Measurements from ENCODE around the gene ANGPTL5.
"Not testable (repeated sequence)": the region's sequence is repeated elsewhere in the genome, so short reads cannot be mapped to it uniquely, and the experiment has no call there.

Gene ANGPTL5

DNA sequence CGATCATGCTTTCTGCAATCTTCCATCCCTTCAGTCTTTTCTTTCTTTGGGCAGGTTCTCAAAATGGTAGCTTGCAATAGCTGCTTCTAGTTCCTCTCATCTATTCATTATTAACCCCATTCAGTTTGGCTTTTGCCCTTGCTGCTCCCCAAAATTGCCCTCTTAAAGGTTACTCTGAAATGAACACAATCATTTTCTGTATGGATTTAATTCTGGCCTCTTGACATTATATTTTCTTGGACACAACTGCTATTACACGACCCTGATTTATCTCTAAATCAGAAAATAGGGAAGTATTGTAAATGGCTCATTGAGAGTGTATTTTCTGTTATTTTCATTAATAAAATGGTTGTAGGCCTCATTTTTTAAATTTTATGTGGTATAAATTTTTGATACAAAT lies at the start of gene ANGPTL5:
Gene ANGPTL5, minus strand, starts transcription at position 101 of the 400 bp plus-strand sequence. CDS start 8,613 bp downstream, outside the sequence.
- DNase-seq (ENCODE audit: low read depth in 1 of 2, low spot score in 1 of 2) = no peak
- no peak for TF ChIP-seq JUND (IDR thresholded peaks at IDR 0.05; ENCODE audit: low read depth)
- in situ Hi-C loops (cut with HindIII; ENCODE audit: low pct_unique_long_range_greater_than_20kb, low sequenced_read_pairs) = no loop called here

GRCh38 chr11:101964200-101964599 lies 47.9 kb upstream of the ANGPTL5 start:
- in situ Hi-C loops (cut with HindIII; ENCODE audit: low pct_unique_long_range_greater_than_20kb, low sequenced_read_pairs) = not testable (repeated sequence)

GRCh38 chr11:101960231-101960630 lies 43.9 kb upstream of the ANGPTL5 start:
- in situ Hi-C loops (cut with HindIII; ENCODE audit: low pct_unique_long_range_greater_than_20kb, low sequenced_read_pairs) = no loop called here
- TF ChIP-seq JUND (IDR thresholded peaks at IDR 0.05; ENCODE audit: low read depth) = no peak
- no peak for DNase-seq (ENCODE audit: low read depth in 1 of 2, low spot score in 1 of 2)

More at GRCh38 chr11:101964200-101964599, 47.9 kb upstream of the ANGPTL5 start:
- not testable (repeated sequence) for DNase-seq (ENCODE audit: low read depth in 1 of 2, low spot score in 1 of 2)

- TF ChIP-seq JUND (IDR thresholded peaks at IDR 0.05; ENCODE audit: low read depth) = no peak
- no peak for DNase-seq (ENCODE audit: low read depth in 1 of 2, low spot score in 1 of 2)
- in situ Hi-C loops (cut with HindIII; ENCODE audit: low pct_unique_long_range_greater_than_20kb, low sequenced_read_pairs) = no loop called here
Measured at GRCh38 chr11:101955701-101956100, 39.4 kb upstream of the ANGPTL5 start.

DNA sequence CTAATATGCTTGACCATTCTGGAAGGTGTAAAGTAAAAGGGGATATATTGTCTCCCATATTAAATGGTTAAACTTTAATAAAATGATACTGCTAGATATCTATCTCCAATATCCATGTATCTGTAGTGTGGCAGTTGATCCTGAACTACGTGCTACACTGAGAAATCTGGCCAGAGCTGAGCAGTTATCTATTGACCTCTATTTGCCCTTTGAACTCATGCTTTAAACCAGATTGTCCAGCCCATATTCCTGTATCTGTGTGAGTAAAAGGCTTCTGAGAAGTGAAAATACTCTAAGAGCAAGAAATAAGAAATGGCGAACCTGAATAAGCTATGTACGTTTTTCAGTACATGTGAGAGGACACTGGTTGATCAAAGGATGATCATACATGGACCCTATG lies 39.0 kb upstream of the ANGPTL5 start:
- no peak for DNase-seq (ENCODE audit: low read depth in 1 of 2, low spot score in 1 of 2)
- TF ChIP-seq JUND (IDR thresholded peaks at IDR 0.05; ENCODE audit: low read depth) = no peak
- in situ Hi-C loops (cut with HindIII; ENCODE audit: low pct_unique_long_range_greater_than_20kb, low sequenced_read_pairs) = no loop called here

DNA sequence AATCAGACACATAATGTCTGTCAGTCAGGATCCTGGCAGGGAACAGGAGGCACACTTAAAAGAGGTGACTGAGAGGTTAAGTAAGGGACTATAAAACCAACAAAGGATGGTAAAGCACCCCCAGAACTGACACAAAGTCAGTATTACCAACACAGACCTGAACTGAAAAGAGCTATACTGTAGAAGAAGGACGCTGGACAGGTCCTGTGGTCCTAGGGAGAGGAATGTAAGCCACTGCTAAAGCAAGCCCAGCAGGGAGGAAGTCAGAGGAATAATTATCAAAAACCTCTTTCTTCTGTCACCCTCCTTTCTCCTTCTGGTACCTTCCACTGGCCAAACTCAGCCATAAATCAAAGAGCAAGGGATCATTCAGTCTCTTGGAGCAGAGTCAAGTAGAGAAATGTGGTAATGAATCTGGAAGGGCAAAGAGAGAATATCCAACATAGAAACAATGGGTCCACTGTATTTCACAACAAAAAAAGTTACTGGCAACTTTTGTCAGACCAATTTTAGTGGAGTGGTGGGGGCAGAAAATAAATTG lies 33.4 kb upstream of the ANGPTL5 start:
- in situ Hi-C loops (cut with HindIII; ENCODE audit: low pct_unique_long_range_greater_than_20kb, low sequenced_read_pairs) = no loop called here
- DNase-seq (ENCODE audit: low read depth in 1 of 2, low spot score in 1 of 2) = no peak
- TF ChIP-seq JUND (IDR thresholded peaks at IDR 0.05; ENCODE audit: low read depth) = no peak

DNA sequence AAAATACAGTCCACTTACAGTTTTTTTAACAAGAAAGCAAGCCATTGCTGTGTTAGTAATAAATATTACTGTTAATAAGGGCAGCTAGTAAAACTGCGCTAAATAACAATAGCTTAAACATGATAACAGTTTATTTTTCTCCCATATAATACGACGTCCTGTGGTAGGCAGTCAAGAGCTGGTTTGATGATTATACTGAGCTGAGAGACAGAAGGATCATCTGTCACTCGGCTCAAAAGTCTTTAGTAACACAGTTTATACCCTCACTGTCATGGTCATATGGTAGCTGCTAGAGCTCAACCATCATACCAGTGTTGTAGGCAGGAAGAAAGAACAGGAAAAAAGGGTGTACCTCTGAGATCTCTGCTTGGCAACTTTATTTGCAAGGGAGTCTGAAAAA lies 29.1 kb upstream of the ANGPTL5 start:
- in situ Hi-C loops (cut with HindIII; ENCODE audit: low pct_unique_long_range_greater_than_20kb, low sequenced_read_pairs) = no loop called here
- TF ChIP-seq JUND (IDR thresholded peaks at IDR 0.05; ENCODE audit: low read depth) = no peak
- DNase-seq (ENCODE audit: low read depth in 1 of 2, low spot score in 1 of 2) = no peak

GRCh38 chr11:101944923-101945322 lies 28.6 kb upstream of the ANGPTL5 start:
- in situ Hi-C loops (cut with HindIII; ENCODE audit: low pct_unique_long_range_greater_than_20kb, low sequenced_read_pairs) = no loop called here
- no peak for TF ChIP-seq JUND (IDR thresholded peaks at IDR 0.05; ENCODE audit: low read depth)
- no peak for DNase-seq (ENCODE audit: low read depth in 1 of 2, low spot score in 1 of 2)

DNA sequence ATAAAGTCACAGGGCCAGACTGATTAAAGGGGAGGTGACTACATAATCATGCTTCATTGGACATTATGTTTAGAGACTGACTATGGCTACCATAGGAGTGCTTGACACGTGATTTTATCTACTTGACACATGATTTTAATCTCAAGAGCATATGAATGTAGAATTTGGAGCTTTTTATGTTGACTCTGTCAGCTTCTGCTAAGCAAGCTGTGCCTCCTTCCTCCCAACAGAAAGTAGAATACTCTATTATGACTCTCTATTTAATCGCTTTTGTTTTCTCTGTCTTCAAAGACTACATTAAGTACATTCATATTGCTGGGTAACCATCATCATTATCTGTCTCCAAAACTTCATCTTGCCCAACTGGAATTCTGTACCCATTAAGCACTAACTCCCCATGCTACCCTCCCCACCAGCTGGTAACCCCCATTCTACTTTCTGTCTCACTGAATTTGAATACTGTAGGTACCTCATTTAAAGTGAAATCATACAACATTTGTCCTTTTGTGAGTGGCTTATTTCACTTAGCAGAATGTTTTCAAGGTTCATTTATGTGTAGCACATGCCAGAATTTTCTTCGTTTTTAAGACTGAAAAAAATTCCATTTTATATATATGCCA lies 24.7 kb upstream of the ANGPTL5 start:
- in situ Hi-C loops (cut with HindIII; ENCODE audit: low pct_unique_long_range_greater_than_20kb, low sequenced_read_pairs) = no loop called here
- no peak for TF ChIP-seq JUND (IDR thresholded peaks at IDR 0.05; ENCODE audit: low read depth)
- no peak for DNase-seq (ENCODE audit: low read depth in 1 of 2, low spot score in 1 of 2)

DNA sequence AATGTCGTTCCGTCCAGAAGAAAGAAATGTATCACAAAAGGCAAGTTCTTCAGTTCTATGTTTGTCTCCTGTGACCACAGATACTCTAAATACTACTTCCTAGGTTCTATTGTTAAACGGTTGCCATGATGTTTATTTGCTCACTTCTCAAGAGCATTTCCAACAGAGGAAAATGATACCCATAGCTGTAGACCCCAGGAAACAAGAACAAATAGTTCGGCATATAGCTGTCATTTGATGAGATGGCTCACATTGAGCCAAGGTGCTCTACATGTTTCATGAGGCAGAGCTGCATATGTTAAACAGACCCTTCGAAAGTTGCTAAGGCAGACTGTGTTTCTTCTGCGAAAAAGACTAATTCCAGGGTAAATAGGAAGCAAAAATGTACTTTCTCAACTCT lies 15.4 kb upstream of the ANGPTL5 start:
- DNase-seq (ENCODE audit: low read depth in 1 of 2, low spot score in 1 of 2) = no peak
- in situ Hi-C loops (cut with HindIII; ENCODE audit: low pct_unique_long_range_greater_than_20kb, low sequenced_read_pairs) = no loop called here
- TF ChIP-seq JUND (IDR thresholded peaks at IDR 0.05; ENCODE audit: low read depth) = no peak

GRCh38 chr11:101929294-101929915 lies 13.1 kb upstream of the ANGPTL5 start:
- in situ Hi-C loops (cut with HindIII; ENCODE audit: low pct_unique_long_range_greater_than_20kb, low sequenced_read_pairs) = no loop called here
- TF ChIP-seq JUND (IDR thresholded peaks at IDR 0.05; ENCODE audit: low read depth) = no peak
- DNase-seq (ENCODE audit: low read depth in 1 of 2, low spot score in 1 of 2) = no peak

DNA sequence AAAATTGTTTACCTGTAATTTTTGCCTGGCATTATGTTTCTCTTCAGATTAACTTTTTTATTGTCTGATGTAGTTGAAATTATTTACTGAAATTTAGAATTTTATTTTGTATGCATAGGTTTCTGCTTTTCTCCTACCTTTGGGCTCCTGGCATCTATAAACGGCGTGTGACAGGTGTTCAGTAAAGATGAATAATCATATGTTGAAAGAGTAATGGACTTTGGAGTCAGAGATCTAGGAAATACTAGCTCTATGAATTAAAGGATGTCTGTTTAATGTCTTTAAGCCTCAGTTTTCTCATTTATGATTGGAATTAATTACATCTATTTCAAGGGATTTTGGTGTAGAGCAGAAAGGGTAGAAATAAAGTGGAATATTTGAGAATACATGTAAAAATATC lies 7.2 kb upstream of the ANGPTL5 start:
- TF ChIP-seq JUND (IDR thresholded peaks at IDR 0.05; ENCODE audit: low read depth) = no peak
- DNase-seq (ENCODE audit: low read depth in 1 of 2, low spot score in 1 of 2) = no peak
- in situ Hi-C loops (cut with HindIII; ENCODE audit: low pct_unique_long_range_greater_than_20kb, low sequenced_read_pairs) = no loop called here

- no peak for DNase-seq (ENCODE audit: low read depth in 1 of 2, low spot score in 1 of 2)
- in situ Hi-C loops (cut with HindIII; ENCODE audit: low pct_unique_long_range_greater_than_20kb, low sequenced_read_pairs) = no loop called here
- no peak for TF ChIP-seq JUND (IDR thresholded peaks at IDR 0.05; ENCODE audit: low read depth)
Measured at GRCh38 chr11:101920992-101921391, 4.7 kb upstream of the ANGPTL5 start.
